Adipocyte (in vitro differentiated cells): ENCODE results near the gene SLC13A3.

Source experiments
- DNase-seq: peaks from one replicate; pipeline ENCODE4 v3.0.0-alpha.2; 2015; ENCODE audit warnings: low read depth
- H3K27me3 ChIP-seq: replicated peaks from 2 replicates; pipeline ENCODE4 v1.7.0; 2013; ENCODE audit warnings: mild to moderate bottlenecking, low read length, moderate library complexity; ENCODE audit not compliant: control insufficient read depth, insufficient read depth
- H3K36me3 ChIP-seq: 2 replicates; pipeline ENCODE4 v1.7.0; 2013; ENCODE audit warnings: low read length, mild to moderate bottlenecking, moderate library complexity; ENCODE audit not compliant: control insufficient read depth, insufficient read depth, severe bottlenecking
- H3K4me1 ChIP-seq: 2 replicates; pipeline ENCODE4 v1.7.0; 2013; ENCODE audit warnings: mild to moderate bottlenecking, low read length, moderate library complexity; ENCODE audit not compliant: control insufficient read depth, insufficient read depth
- H3K4me3 ChIP-seq: 2 replicates; pipeline ENCODE4 v1.7.0; 2013; ENCODE audit warnings: mild to moderate bottlenecking, low read length, moderate library complexity
- H3K9ac ChIP-seq: 2 replicates; pipeline ENCODE4 v1.7.0; 2013; ENCODE audit warnings: mild to moderate bottlenecking, low read length, moderate library complexity
- H3K9me3 ChIP-seq: 2 replicates; pipeline ENCODE4 v1.7.0; 2013; ENCODE audit warnings: mild to moderate bottlenecking, low read length, moderate library complexity; ENCODE audit not compliant: control insufficient read depth

Gene SLC13A3

DNA sequence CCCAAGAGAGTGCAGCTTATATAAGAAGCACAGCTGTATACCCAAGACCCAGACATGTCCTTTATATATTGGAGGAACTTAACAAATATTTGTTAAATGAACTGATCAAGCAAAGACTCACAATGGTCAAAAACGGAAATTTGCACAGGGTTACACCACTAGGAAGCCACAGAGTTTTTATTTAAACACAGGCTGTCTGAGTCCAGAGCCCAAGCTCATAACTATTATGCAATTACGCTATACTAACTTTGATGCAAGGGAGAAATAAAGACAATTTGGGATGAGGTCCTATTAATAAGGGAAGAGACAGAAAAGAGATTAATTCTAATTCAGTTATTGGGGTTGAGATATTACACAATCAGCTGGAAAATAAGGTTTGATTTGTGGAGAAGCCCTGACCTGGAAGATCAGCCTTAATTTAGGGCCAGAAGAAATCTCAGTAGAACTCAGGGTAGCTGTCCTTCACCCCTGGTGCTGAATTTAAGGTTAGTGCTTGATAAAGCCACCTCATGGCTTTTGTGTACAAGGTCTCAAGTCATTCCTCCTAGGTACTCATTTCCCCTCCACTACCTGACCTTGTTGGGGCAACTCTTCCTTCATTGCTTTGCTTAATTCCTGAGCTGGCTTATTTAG is 127.4 kb downstream of the SLC13A3 start:
- H3K27me3 ChIP-seq = peaks cover 29% of the 10 kb centered on the region
- no peaks in the 10 kb centered on the region for H3K36me3 ChIP-seq
- peak; percentile 15 for DNase-seq
- no peaks in the 10 kb centered on the region for H3K4me1 ChIP-seq
- no peak overlapping the region for H3K4me3 ChIP-seq
- no peak overlapping the region for H3K9ac ChIP-seq
- H3K9me3 ChIP-seq = no peaks in the 10 kb centered on the region

DNA sequence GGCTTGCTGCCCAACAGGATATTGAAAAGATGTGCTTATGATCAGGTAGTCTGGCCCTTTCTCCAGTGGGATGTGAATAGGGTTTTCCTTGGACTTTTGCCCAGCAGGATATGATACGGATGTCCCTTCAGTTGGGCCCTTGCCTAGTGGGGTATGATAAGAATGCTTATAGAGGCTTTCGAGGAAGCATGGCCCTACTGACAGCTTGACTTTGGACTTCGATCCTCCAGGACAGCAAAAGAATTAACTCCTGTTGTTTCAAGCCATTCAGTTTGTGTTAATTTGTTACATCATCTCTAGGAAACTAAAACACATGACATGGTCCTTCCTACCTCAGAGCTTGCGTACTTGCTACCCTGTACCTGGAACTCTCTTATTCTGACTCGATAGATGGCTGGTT is 128.2 kb downstream of the SLC13A3 start:
- no peak for DNase-seq
- Histone ChIP-seq H3K36me3 (no peaks in the 10 kb centered on the region), H3K27me3 (peaks cover 24% of the 10 kb centered on the region), H3K4me1 (no peaks in the 10 kb centered on the region), H3K4me3 (no peak overlapping the region), H3K9ac (no peak overlapping the region), H3K9me3 (no peaks in the 10 kb centered on the region)

DNA sequence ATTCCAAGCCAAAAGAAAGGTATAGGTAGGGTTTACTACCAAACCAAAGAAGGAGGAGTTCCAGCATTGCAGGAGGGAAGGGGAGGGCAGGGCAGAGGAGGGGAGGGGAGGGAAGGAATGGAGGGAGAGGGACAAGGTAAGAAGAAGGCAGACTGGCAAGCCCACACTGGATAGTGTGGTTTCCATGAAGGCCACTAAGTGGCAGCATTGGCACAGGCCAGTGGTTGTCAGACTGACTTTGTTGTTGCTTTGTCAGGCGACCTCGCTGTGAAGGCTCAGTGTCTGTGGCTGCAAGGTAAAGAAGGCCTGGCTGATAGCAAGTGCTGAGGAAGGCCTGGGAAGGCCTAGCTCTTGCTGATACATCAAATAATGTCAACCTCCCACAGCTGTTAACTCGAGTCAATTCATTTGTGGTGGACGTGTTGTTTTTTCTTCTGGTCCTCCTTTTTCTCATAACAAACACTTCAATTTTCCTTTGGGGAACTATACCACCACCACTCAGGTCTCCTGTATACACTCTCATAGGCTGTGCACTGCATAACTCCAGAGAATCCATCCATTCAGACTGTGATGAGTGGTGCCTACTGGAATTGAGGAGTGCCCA is 130.2 kb downstream of the SLC13A3 start:
- H3K36me3 ChIP-seq = no peaks in the 10 kb centered on the region
- peaks cover 21% of the 10 kb centered on the region for H3K27me3 ChIP-seq

DNA sequence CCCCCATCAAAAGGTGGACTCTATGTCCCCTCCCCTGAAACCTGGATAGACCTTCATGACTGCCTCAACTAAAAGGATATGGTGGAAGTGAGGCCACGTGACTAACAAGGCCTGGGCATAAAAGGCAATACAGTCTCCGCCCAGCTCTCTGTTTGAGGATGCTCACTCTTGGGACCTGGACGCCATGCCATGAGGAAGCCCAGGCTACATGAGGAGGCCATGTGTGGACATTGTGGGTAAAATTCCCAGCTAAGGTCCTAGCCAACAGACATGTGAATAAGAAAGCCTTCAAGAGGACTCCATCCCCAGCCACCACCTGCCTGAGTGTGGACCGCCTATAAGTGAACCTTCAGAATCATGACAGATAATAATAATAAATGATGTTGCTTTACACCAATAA is 130.7 kb downstream of the SLC13A3 start:
- peaks cover 21% of the 10 kb centered on the region for H3K27me3 ChIP-seq
- H3K9me3 ChIP-seq = no peaks in the 10 kb centered on the region
- no peak overlapping the region for H3K4me3 ChIP-seq
- H3K36me3 ChIP-seq = no peaks in the 10 kb centered on the region
- no peak overlapping the region for H3K9ac ChIP-seq
- H3K4me1 ChIP-seq = no peaks in the 10 kb centered on the region
- DNase-seq = no peak

More for the DNA sequence above, 130.2 kb downstream of the SLC13A3 start:
- peak; percentile 65 for DNase-seq
- H3K9me3 ChIP-seq = no peaks in the 10 kb centered on the region
- no peak overlapping the region for H3K4me3 ChIP-seq
- no peak overlapping the region for H3K9ac ChIP-seq
- H3K4me1 ChIP-seq = no peaks in the 10 kb centered on the region

DNA sequence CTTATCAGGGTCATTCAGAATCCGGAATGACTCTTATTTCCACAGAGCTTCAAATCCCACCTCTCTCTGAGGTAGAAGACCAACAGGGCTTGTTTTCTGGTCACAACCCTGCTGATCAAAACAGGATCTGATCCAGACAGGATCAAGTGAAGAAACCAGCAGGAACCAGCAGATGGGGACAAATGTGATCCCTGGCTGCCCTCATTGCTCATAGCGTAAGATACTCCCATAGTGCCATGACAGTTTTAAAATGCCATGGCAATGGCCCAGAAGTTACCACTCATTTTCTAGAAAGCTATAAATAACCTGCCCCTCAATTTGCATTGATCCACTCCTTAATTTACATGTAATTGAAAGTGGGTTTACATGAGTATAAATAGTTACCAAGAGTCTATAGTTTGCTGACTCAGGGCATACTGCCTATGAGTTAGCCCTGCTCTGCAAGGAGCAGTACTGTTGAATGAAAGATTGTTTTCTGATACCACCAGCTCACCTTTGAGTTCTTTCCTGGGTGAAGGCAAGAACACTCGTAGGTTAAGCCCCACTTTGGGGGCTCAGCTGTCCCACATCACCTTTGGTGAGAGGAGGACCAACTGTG is 131.7 kb downstream of the SLC13A3 start:
- Histone ChIP-seq H3K4me1 (no peaks in the 10 kb centered on the region), H3K9ac (no peak overlapping the region), H3K4me3 (no peak overlapping the region), H3K9me3 (no peaks in the 10 kb centered on the region), H3K36me3 (no peaks in the 10 kb centered on the region), H3K27me3 (peaks cover 21% of the 10 kb centered on the region)
- no peak for DNase-seq

DNA sequence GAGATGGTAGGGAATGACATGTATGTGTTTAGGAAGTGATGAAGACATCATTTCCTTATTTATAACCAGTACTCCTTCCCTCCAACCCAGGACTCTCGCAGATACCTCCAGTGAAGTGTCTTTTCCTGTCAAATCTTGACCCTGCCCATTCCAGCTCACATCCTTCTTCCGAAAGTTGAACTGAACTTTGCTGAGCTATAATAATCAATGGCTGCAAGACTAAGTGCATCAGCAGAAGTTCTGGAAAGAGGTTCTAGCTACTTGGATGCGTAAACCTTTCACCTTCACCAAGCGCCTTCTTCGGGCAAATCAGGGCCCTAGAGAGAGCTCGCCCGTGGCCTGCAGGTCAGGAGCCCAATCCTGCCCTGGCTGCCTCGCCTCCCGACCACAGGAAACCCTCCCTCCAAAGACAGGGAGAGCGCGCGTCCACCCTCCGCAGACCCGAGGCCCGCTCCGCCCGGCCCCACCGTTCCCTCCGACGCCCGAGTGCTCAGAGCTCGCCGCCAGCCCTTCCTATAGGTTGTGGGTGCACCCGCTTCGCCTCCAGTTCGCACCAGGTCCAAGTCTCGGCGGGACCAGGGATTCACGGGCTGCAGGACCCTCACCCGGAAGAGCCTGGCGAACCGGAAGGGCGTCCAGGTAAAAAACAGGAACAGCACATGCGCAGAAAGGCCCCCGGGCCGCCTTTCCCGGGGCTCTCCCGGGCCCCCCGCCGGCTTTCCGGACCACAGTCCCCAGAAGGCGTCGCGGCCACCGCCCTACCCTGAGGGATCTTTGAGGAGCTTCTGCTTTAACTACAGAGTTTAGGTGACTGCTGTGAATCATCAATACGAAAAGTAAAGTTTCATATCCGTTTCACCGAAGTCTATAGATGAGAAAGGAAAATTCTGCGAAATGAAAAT is 138.1 kb downstream of the SLC13A3 start, which contains the start of gene ZNF334:
TSS of gene ZNF334 (minus strand) at position 617 of the 902 bp plus-strand sequence. CDS start 1,457 bp downstream, outside the sequence.
- peak within 1 kb of the TSS; percentile 82 for H3K9ac ChIP-seq
- peaks cover 5% of the 10 kb centered on the region for H3K4me1 ChIP-seq
- H3K36me3 ChIP-seq = no peaks in the 10 kb centered on the region
- DNase-seq = peak; percentile 76
- H3K9me3 ChIP-seq = no peaks in the 10 kb centered on the region
- peaks cover 9% of the 10 kb centered on the region for H3K27me3 ChIP-seq
- H3K4me3 ChIP-seq = peak within 1 kb of the TSS; percentile 92

DNA sequence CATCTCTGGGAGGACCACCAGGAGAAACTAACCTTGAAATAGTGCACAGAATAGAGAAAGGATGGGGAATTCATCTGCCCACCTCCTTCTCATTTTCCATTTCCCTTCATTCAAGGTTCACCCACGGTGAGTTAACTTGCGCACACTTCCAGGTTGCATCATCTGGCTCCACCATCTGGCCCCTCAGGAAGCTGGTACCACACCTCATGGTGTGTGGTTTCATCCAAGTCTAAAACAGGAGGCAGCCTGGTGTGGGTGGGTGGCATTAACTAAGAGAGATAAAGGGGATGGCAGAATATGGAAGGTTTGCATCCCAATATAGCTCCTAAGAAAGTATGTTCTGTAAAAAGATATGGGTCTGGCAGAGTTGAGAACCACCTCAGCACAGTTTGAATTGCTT is 141.7 kb downstream of the SLC13A3 start:
- Histone ChIP-seq H3K36me3 (peaks cover 1% of the 10 kb centered on the region), H3K9me3 (peaks cover 13% of the 10 kb centered on the region), H3K4me1 (peaks cover 5% of the 10 kb centered on the region), H3K27me3 (no peaks in the 10 kb centered on the region), H3K9ac (no peak overlapping the region), H3K4me3 (no peak overlapping the region)
- no peak for DNase-seq
